ENCODE data around the gene CXADR. TPM values are rescaled to one million over a fixed set of nuclear protein-coding genes. Genes with fewer than 3 reads are reported as not detected.
A peak's percentile ranks its signal among the peaks of the same experiment; 100 is the strongest.

Gene CXADR
- total and polyA plus RNA-seq, 9 of the 15 experiments (the other 6 are each of a cell fraction or from before 2014, with no cell fraction given), result 0.01 to 0.41 (median 0.14) TPM

DNA sequence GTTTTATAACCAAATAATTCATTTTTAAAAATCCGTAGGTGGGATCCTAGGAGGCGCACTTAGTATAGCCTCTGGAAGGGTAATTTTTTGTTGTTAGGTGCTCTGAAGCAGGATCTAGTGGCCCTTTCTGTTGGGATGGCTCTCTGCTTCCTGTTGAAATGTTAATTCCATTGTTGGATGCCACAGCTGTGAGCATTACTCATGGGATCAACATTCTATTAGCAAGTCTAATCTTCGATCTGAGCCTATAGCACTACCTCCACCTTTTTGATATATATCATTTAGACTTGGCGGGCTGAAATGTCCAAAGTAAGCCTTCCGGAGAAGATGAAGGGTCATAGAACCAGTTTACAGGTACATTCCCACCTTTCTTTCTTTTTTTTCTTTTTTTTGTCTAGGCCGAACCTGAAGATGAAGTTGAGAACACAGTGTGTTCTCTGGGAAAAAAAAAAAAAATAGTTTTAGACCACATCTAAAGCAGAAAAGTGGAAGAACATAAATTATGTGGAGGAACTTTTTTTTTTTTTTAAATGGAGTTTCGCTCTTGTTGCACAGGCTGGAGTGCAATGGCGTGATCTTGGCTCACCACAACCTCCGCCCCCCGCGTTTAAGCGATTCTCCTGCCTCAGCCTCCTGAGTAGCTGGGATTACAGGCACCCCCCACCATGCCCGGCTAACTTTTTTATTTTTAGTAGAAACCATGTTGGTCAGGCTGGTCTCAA, 1.4 kb downstream of the CXADR start:
- peaks cover 12 to 14% of the 10 kb centered on the region in 2 experiments; a peak in 3 of 5 replicates for H3K27me3 ChIP-seq (ENCODE audit: control insufficient read depth in 2 of 2, insufficient read depth in 2 of 2, low read length in 2 of 2)
- no peak for TF ChIP-seq HES1 (IDR thresholded peaks at IDR 0.05; ENCODE audit: low read depth)
- no peak for TF ChIP-seq ZNF436 (CRISPR knock-in tag; IDR thresholded peaks at IDR 0.05)
- no peak for TF ChIP-seq RBFOX2 (IDR thresholded peaks at IDR 0.05; ENCODE audit: low read depth, low read length)
- TF ChIP-seq CGGBP1 (CRISPR knock-in tag; IDR thresholded peaks at IDR 0.05), result no peak
- TF ChIP-seq CBX2 (IDR thresholded peaks at IDR 0.05; ENCODE audit: insufficient read depth, low read length, poor library complexity, severe bottlenecking), result peak; percentile 38
- TF ChIP-seq SNRNP70 (optimal IDR thresholded peaks at IDR 0.05; ENCODE audit: low read depth, low read length), result no peak
- TF ChIP-seq DMBX1 (CRISPR knock-in tag; IDR thresholded peaks at IDR 0.05; ENCODE audit: borderline replicate concordance), result no peak
- ChIA-PET POLR2A (interaction anchor here (0.7 kb wide), 1 partner anchor 42 kb away, joined by 4 read pairs; no protein-coding TSS in a partner anchor), CTCF (ENCODE audit: low intra/inter-chr PET ratio) (interaction anchor here (0.7 kb wide), 1 partner anchor 127 kb away, joined by 4 read pairs; no protein-coding TSS in a partner anchor)
- peaks cover 0 to 14% of the 10 kb centered on the region in 2 experiments; a peak in 2 of 5 replicates for H3K4me1 ChIP-seq (replicated peaks in 1 of 2; ENCODE audit: control insufficient read depth in 2 of 2, insufficient read depth in 2 of 2, low read length in 2 of 2)
- no TSS peak for BruUV-seq (replicated peaks)
- H3K9me1 ChIP-seq (ENCODE audit: control insufficient read depth, insufficient read depth, low read length), result peaks cover 3% of the 10 kb centered on the region
- intact Hi-C loops (cut with micrococcal nuclease), result no loop called here
- H3K9me3 ChIP-seq (replicated peaks; ENCODE audit: control insufficient read depth, insufficient read depth, low read depth, low read length), result no peaks in the 10 kb centered on the region
- in situ Hi-C loops (cut with MboI), result no loop called here
- H3K4me3 ChIP-seq, result no peak overlapping the region
- DNase-seq (ENCODE audit: extremely low read depth in 1 of 4, low spot score in 3 of 4) (no peak), ATAC-seq (no peak), FAIRE-seq (no peak)
- WGBS (ENCODE audit: insufficient coverage, low coverage, missing lambda C conversion rate), result 28% methylated on average over 12 of the region's 13 CpGs
- H3K4me2 ChIP-seq (ENCODE audit: insufficient read depth, low read length), result no peak overlapping the region
- no peak overlapping the region for H3K27ac ChIP-seq (ENCODE audit: extremely low read depth, low read depth, low read length)
- H4K20me1 ChIP-seq (replicated peaks; ENCODE audit: control insufficient read depth, insufficient read depth, low read length), result no peaks in the 10 kb centered on the region
- H3K9ac ChIP-seq (ENCODE audit: insufficient read depth in 1 of 2, low read depth in 2 of 2, low read length in 2 of 2), result no peak overlapping the region
- H2AFZ ChIP-seq (ENCODE audit: low read depth, low read length), result no peak overlapping the region
- H3K79me2 ChIP-seq (ENCODE audit: control insufficient read depth, insufficient read depth, low read length), result no peaks in the 10 kb centered on the region
- H3K36me3 ChIP-seq (ENCODE audit: control insufficient read depth, insufficient read depth, low read length), result no peaks in the 10 kb centered on the region

All from K562 (cell line).